ENCODE measurements around the gene CCL22. TPM values are rescaled to one million over a fixed set of nuclear protein-coding genes. Genes with fewer than 3 reads are reported as not detected.

Gene CCL22
- total RNA-seq, 2 donors from 2014 or later: 0.51 TPM; not detected in 1

DNA sequence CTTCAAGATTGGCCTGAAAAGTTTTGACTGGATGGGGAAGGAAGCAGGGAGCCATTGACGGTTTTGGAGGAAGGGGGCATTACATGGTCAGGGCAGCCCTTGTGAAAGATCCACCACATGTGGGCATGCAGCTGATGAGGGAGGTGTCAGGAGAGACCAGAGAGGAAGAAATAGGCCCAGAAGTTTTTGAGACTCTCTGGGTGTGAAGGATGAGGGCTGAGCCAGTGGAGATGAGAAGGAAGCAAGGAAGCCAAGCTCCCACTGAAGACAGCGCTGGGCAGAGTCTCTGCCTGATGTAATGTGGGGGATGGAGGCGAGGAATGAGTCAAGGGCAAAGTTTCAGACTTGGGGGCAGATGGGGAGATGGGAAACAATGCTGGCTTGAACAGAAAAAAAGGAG, 46.5 kb downstream of the CCL22 start:
- Histone ChIP-seq H3K4me1 (replicated peaks) (no peaks in the 10 kb centered on the region), H3K36me3 (no peaks in the 10 kb centered on the region), H3K9me3 (no peaks in the 10 kb centered on the region), H3K27me3 (replicated peaks; ENCODE audit: insufficient read depth) (no peaks in the 10 kb centered on the region), H3K27ac (no peak overlapping the region), H3K4me3 (no peak overlapping the region)
- TF ChIP-seq, protein P1, sequence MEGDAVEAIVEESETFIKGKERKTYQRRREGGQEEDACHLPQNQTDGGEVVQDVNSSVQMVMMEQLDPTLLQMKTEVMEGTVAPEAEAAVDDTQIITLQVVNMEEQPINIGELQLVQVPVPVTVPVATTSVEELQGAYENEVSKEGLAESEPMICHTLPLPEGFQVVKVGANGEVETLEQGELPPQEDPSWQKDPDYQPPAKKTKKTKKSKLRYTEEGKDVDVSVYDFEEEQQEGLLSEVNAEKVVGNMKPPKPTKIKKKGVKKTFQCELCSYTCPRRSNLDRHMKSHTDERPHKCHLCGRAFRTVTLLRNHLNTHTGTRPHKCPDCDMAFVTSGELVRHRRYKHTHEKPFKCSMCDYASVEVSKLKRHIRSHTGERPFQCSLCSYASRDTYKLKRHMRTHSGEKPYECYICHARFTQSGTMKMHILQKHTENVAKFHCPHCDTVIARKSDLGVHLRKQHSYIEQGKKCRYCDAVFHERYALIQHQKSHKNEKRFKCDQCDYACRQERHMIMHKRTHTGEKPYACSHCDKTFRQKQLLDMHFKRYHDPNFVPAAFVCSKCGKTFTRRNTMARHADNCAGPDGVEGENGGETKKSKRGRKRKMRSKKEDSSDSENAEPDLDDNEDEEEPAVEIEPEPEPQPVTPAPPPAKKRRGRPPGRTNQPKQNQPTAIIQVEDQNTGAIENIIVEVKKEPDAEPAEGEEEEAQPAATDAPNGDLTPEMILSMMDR (IDR thresholded peaks at IDR 0.05): no peak
- TF ChIP-seq POLR2A (IDR thresholded peaks at IDR 0.05) (no peak), POLR2AphosphoS5 (IDR thresholded peaks at IDR 0.05) (no peak)
- DNase-seq (ENCODE audit: low spot score): no peak
- 79% methylated on average over 3 of the region's 3 CpGs for WGBS
- intact Hi-C loops (cut with DNase I): no loop called here

DNA sequence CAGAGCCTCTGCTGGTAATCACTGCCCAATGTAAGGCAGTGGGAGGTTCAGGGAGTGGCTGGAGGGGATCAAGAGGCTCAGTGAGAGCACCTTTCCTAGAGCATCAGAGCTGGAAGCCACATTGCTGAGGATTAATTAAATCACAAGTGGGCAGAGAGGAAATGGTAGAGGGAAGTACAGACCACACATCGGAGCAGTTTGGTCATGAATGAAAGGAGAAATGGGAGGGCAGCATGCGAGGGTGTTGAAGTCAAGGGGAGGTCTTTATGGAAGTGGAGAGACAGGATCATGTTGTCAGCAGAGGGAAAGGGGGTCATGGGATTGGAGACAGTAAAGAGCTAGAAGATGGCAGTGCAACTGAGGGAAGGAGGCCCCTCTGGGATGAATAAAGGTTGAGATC, 48.3 kb downstream of the CCL22 start:
- no peak overlapping the region for H3K27ac ChIP-seq
- intact Hi-C loops (cut with DNase I): no loop called here
- H3K27me3 ChIP-seq (replicated peaks; ENCODE audit: insufficient read depth): no peaks in the 10 kb centered on the region
- TF ChIP-seq POLR2AphosphoS5 (IDR thresholded peaks at IDR 0.05) (no peak), POLR2A (IDR thresholded peaks at IDR 0.05) (no peak)
- TF ChIP-seq, protein P1 (IDR thresholded peaks at IDR 0.05): no peak
- no peak for DNase-seq (ENCODE audit: low spot score)
- H3K4me3 ChIP-seq: no peak overlapping the region
- WGBS: 77% methylated on average over 2 of the region's 2 CpGs
- no peaks in the 10 kb centered on the region for H3K4me1 ChIP-seq (replicated peaks)
- H3K9me3 ChIP-seq: no peaks in the 10 kb centered on the region
- H3K36me3 ChIP-seq: no peaks in the 10 kb centered on the region

DNA sequence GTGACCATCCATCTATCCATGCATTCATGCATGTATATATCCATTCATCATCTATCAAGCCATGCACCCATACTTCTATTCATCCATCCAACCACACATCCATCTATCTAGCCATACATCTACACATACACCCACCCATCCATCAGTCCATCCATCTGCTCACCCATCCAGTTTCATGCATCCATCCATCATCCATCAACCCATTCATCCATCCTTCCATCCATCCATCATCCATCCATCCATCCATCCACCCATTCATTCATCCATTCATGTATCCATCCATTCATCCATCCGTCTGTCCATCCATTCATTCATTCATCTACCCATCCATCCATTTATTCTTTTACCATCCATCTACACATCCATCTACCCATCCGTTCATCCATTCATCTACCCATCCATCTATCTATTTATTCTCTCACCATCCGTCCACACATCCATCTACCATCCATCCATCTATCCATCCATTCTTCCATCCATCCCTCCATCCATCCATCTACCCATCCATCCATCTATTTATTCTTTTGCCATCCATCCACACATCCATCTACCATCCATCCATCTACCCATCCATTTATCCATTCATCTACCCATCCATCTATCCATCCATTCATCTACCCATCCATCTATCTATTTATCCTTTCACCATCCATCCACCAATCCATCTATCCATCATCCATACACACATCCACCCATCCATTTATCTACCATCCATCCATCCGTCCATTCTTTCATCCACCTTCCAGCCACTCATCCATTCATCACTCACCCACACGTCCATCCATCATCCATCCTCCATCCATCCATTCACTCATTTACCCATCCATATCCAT, 49.2 kb downstream of the CCL22 start:
- H3K4me3 ChIP-seq: no peak overlapping the region
- no peak for DNase-seq (ENCODE audit: low spot score)
- H3K27ac ChIP-seq: no peak overlapping the region
- no peaks in the 10 kb centered on the region for H3K4me1 ChIP-seq (replicated peaks)
- intact Hi-C loops (cut with DNase I): no loop called here
- H3K27me3 ChIP-seq (replicated peaks; ENCODE audit: insufficient read depth): no peaks in the 10 kb centered on the region
- TF ChIP-seq, protein P1 (IDR thresholded peaks at IDR 0.05): no peak
- TF ChIP-seq POLR2AphosphoS5 (IDR thresholded peaks at IDR 0.05) (no peak), POLR2A (IDR thresholded peaks at IDR 0.05) (no peak)
- no peaks in the 10 kb centered on the region for H3K36me3 ChIP-seq
- WGBS: 93% methylated on average over 5 of the region's 5 CpGs
- H3K9me3 ChIP-seq: no peaks in the 10 kb centered on the region

- WGBS: 70% methylated on average over 5 of the region's 5 CpGs
- Histone ChIP-seq H3K4me1 (replicated peaks) (no peaks in the 10 kb centered on the region), H3K9me3 (no peaks in the 10 kb centered on the region), H3K27ac (peak overlapping the region in 1 of 2 donors; percentile 33), H3K36me3 (no peaks in the 10 kb centered on the region), H3K27me3 (replicated peaks; ENCODE audit: insufficient read depth) (no peaks in the 10 kb centered on the region), H3K4me3 (no peak overlapping the region)
- intact Hi-C loops (cut with DNase I): no loop called here
- TF ChIP-seq, protein P1 (IDR thresholded peaks at IDR 0.05): no peak
- TF ChIP-seq POLR2A (IDR thresholded peaks at IDR 0.05): no peak
- TF ChIP-seq POLR2AphosphoS5 (IDR thresholded peaks at IDR 0.05): no peak
- DNase-seq (ENCODE audit: low spot score): no peak
Observed at GRCh38 chr16:57409065-57409464, 50.5 kb downstream of the CCL22 start.

All from prostate gland (tissue), 2 donors.